H1 (cell line): ENCODE results near the gene ZNF292. TPM values are rescaled to one million over a fixed set of nuclear protein-coding genes. Genes with fewer than 3 reads are reported as not detected.

Source experiments
- CTCF ChIA-PET: fragments of 300-600 bp; sonication (Branson Sonifier 250); formaldehyde crosslinking; loops from one replicate; lab custom pipeline; 2021; ENCODE audit not compliant: partially characterized antibody; lab: Charles Lee
- POLR2A ChIA-PET: fragments of 300-600 bp; sonication (Branson Sonifier 250); formaldehyde crosslinking; loops from one replicate; lab custom pipeline; 2021; ENCODE audit warnings: inconsistent platforms; ENCODE audit not compliant: partially characterized antibody; lab: Charles Lee
- DNase-seq, 2 experiments: peaks; one replicate each; pipeline versions ENCODE4 v3.0.0 to v3.0.0-alpha.2; 2010 to 2022; ENCODE audit warnings: low spot score in 2 of 2, low read depth in 1 of 2, mixed read lengths in 1 of 2
- FAIRE-seq: peaks from 2 replicates; lab custom pipeline; 2011; peaks lifted over from hg19 to GRCh38; lab: Jason Lieb, UNC
- H2AFZ ChIP-seq: 2 replicates; pipeline ENCODE4 v1.8.1; 2012; ENCODE audit warnings: low read length, inconsistent platforms
- H2AK5ac ChIP-seq: 2 replicates; pipeline ENCODE4 v1.6.1; 2013; ENCODE audit warnings: low read depth, low read length
- H2BK120ac ChIP-seq: replicated peaks from 2 replicates; pipeline ENCODE3; 2013; ENCODE audit warnings: low read depth, low read length, inconsistent platforms
- H2BK12ac ChIP-seq: 2 replicates; pipeline ENCODE4 v1.6.1; 2013; ENCODE audit warnings: low read depth, low read length
- H2BK15ac ChIP-seq: 2 replicates; pipeline ENCODE4 v1.6.1; 2013; ENCODE audit warnings: low read length
- H2BK20ac ChIP-seq: 2 replicates; pipeline ENCODE4 v1.6.1; 2013; ENCODE audit warnings: low read length
- H2BK5ac ChIP-seq: 2 replicates; pipeline ENCODE4 v1.6.1; 2013; ENCODE audit warnings: low read depth, low read length
- H3K14ac ChIP-seq: 2 replicates; pipeline ENCODE4 v1.6.1; 2013; ENCODE audit warnings: inconsistent platforms; ENCODE audit not compliant: insufficient read length
- H3K18ac ChIP-seq: 2 replicates; pipeline ENCODE4 v1.6.1; 2013; ENCODE audit warnings: low read length; ENCODE audit errors: extremely low read depth
- H3K23ac ChIP-seq: 2 replicates; pipeline ENCODE4 v1.6.1; 2013; ENCODE audit warnings: inconsistent platforms; ENCODE audit not compliant: insufficient read length
- H3K23me2 ChIP-seq: 2 replicates; pipeline ENCODE4 v1.6.1; 2013; ENCODE audit warnings: low read depth, low read length
- H3K27ac ChIP-seq: 2 replicates; pipeline ENCODE4 v1.6.1; 2011; ENCODE audit warnings: low read depth, low read length, inconsistent platforms
- H3K27me3 ChIP-seq, 4 experiments: replicated peaks in 1 of 4; 1 replicate in 1 of 4; 2 replicates in 3 of 4; pipeline versions ENCODE4 v1.6.1 to v1.8.1; 2011 to 2013; ENCODE audit warnings: low read length in 3 of 4, mild to moderate bottlenecking in 3 of 4, inconsistent platforms in 2 of 4, mixed read lengths in 2 of 4, moderate library complexity in 1 of 4; ENCODE audit not compliant: control insufficient read depth in 3 of 4, insufficient read depth in 3 of 4; ENCODE audit errors: extremely low read depth in 1 of 4
- H3K36me3 ChIP-seq, 4 experiments: 2 replicates each; pipeline versions ENCODE4 v1.6.1 to v1.8.1; 2011 to 2013; ENCODE audit warnings: mild to moderate bottlenecking in 4 of 4, low read length in 3 of 4, moderate library complexity in 2 of 4, control low read depth in 1 of 4, inconsistent platforms in 1 of 4; ENCODE audit not compliant: insufficient read depth in 4 of 4, control insufficient read depth in 2 of 4
- H3K4ac ChIP-seq: replicated peaks from 2 replicates; pipeline ENCODE3; 2013; ENCODE audit warnings: low read length, low read depth, mixed read lengths, inconsistent platforms; ENCODE audit not compliant: insufficient read length
- H3K4me1 ChIP-seq, 4 experiments: replicated peaks in 1 of 4; 1 replicate in 1 of 4; 2 replicates in 3 of 4; pipeline versions ENCODE4 v1.6.1 to v1.8.1; 2011 to 2013; ENCODE audit warnings: low read length in 3 of 4, inconsistent platforms in 2 of 4, mixed read lengths in 1 of 4; ENCODE audit not compliant: insufficient read depth in 4 of 4, control insufficient read depth in 3 of 4
- H3K4me2 ChIP-seq, 2 experiments: 2 replicates each; pipeline versions ENCODE4 v1.6.1 to v1.8.1; 2011 to 2013; ENCODE audit warnings: low read depth in 2 of 2, low read length in 2 of 2, control low read depth in 1 of 2, inconsistent platforms in 1 of 2, mild to moderate bottlenecking in 1 of 2; ENCODE audit not compliant: insufficient read depth in 1 of 2
- H3K4me3 ChIP-seq, 4 experiments: fragments of 200-600, 300-600 bp in 1 of 4; sonication (generic), shearing (Covaris generic), sonication (Bioruptor Twin) in 1 of 4; 2 replicates each; pipeline versions ENCODE4 v1.5.1 to v1.8.1; 2011 to 2016; ENCODE audit warnings: low read length in 4 of 4, low read depth in 3 of 4, control low read depth in 2 of 4, inconsistent platforms in 2 of 4, mild to moderate bottlenecking in 2 of 4, mixed read lengths in 1 of 4, moderate library complexity in 1 of 4; ENCODE audit not compliant: insufficient read depth in 2 of 4; ENCODE audit errors: extremely low read depth in 1 of 4
- H3K56ac ChIP-seq: replicated peaks from 2 replicates; pipeline ENCODE3; 2013; ENCODE audit warnings: low read depth, mild to moderate bottlenecking, mixed read lengths, low read length, inconsistent platforms; ENCODE audit not compliant: insufficient read length
- H3K79me1 ChIP-seq: 2 replicates; pipeline ENCODE4 v1.6.1; 2013; ENCODE audit warnings: low read depth, low read length, control low read depth
- H3K79me2 ChIP-seq, 2 experiments: 2 replicates each; pipeline versions ENCODE4 v1.6.1 to v1.8.1; 2012 to 2013; ENCODE audit warnings: low read length in 2 of 2, mild to moderate bottlenecking in 2 of 2, inconsistent platforms in 1 of 2; ENCODE audit not compliant: insufficient read depth in 2 of 2, control insufficient read depth in 1 of 2
- H3K9ac ChIP-seq, 4 experiments: replicated peaks in 1 of 4; 1 replicate in 1 of 4; 2 replicates in 3 of 4; pipeline versions ENCODE4 v1.6.1 to v1.8.1; 2011 to 2013; ENCODE audit warnings: low read depth in 3 of 4, low read length in 3 of 4, control low read depth in 2 of 4, mild to moderate bottlenecking in 2 of 4, moderate library complexity in 2 of 4, inconsistent platforms in 1 of 4; ENCODE audit errors: extremely low read depth in 1 of 4
- H3K9me3 ChIP-seq, 2 experiments: 2 replicates each; pipeline versions ENCODE4 v1.6.1 to v1.8.1; 2012 to 2013; ENCODE audit warnings: mild to moderate bottlenecking in 2 of 2, moderate library complexity in 2 of 2, control low read depth in 1 of 2, inconsistent platforms in 1 of 2, low read depth in 1 of 2, low read length in 1 of 2, mixed read lengths in 1 of 2; ENCODE audit not compliant: insufficient read depth in 2 of 2
- H4K20me1 ChIP-seq, 2 experiments: replicated peaks in 1 of 2; 2 replicates each; pipeline versions ENCODE3 to v1.8.1; 2011 to 2013; ENCODE audit warnings: inconsistent platforms in 2 of 2, low read length in 2 of 2, mild to moderate bottlenecking in 1 of 2; ENCODE audit not compliant: insufficient read depth in 2 of 2, control insufficient read depth in 1 of 2
- H4K5ac ChIP-seq: 2 replicates; pipeline ENCODE4 v1.6.1; 2013; ENCODE audit warnings: low read length, low read depth, mixed read lengths, inconsistent platforms; ENCODE audit not compliant: insufficient read length
- H4K8ac ChIP-seq: 2 replicates; pipeline ENCODE4 v1.8.0; 2013; ENCODE audit warnings: mild to moderate bottlenecking, moderate library complexity, low read length, inconsistent platforms; ENCODE audit not compliant: insufficient read depth; ENCODE audit errors: extremely low read depth
- H4K91ac ChIP-seq: replicated peaks from 2 replicates; pipeline ENCODE3; 2013; ENCODE audit warnings: low read length, mixed read lengths, inconsistent platforms; ENCODE audit not compliant: insufficient read length
- CBX8 ChIP-seq: fragments of 300-800, 300-1000 bp; sonication (generic); IDR thresholded peaks from 2 replicates; pipeline ENCODE4 v1.7.1; 2016; ENCODE audit warnings: low read depth, low read length, borderline replicate concordance
- CTBP2 ChIP-seq: IDR thresholded peaks from 2 replicates; pipeline ENCODE4 v1.7.0; 2011; ENCODE audit warnings: borderline replicate concordance, mild to moderate bottlenecking, moderate library complexity, mixed read lengths, low read length; ENCODE audit not compliant: insufficient read depth, insufficient read length
- KDM1A ChIP-seq: fragments of 200-600, 300-600 bp; sonication (generic); IDR thresholded peaks from 2 replicates; pipeline ENCODE4 v1.7.1; 2016; ENCODE audit warnings: mild to moderate bottlenecking, low read length, borderline replicate concordance
- KDM4A ChIP-seq: IDR thresholded peaks from one replicate; pipeline ENCODE4 v1.7.1; 2012; ENCODE audit warnings: low read depth, mild to moderate bottlenecking, moderate library complexity, low read length, inconsistent platforms; ENCODE audit not compliant: severe bottlenecking
- MAFK ChIP-seq: IDR thresholded peaks from 2 replicates; pipeline ENCODE4 v1.6.1; 2012; ENCODE audit warnings: low read depth, mild to moderate bottlenecking, improper control_type of control experiment, low read length
- RBBP5 ChIP-seq: IDR thresholded peaks from 2 replicates; pipeline ENCODE4 v1.7.1; 2012; ENCODE audit warnings: low read depth, mild to moderate bottlenecking, inconsistent platforms, low read length, moderate library complexity, borderline replicate concordance
- TAF1 ChIP-seq: IDR thresholded peaks from 2 replicates; pipeline ENCODE4 v1.6.1; 2011; ENCODE audit warnings: mild to moderate bottlenecking, low read depth, low read length
- TEAD4 ChIP-seq: IDR thresholded peaks from 2 replicates; pipeline ENCODE4 v1.6.1; 2012; ENCODE audit warnings: low read depth, low read length, inconsistent platforms, mixed read lengths
- WGBS, 2 experiments: shearing (Covaris generic) in 1 of 2; methylation state at CpG; one replicate each; pipeline versions ENCODE4 v1.1.6 to v1.1.7; 2013 to 2015; ENCODE audit warnings: low lambda C conversion rate in 2 of 2, mixed read lengths in 2 of 2, inconsistent platforms in 1 of 2, low coverage in 1 of 2, missing lambda C conversion rate in 1 of 2; ENCODE audit not compliant: insufficient replicate concordance in 2 of 2, insufficient coverage in 1 of 2, insufficient read length in 1 of 2; ENCODE audit errors: extremely low coverage in 1 of 2, missing lambda C conversion rate in 1 of 2; 5-methylcytosine and 5-hydroxymethylcytosine counted together
- polyA plus RNA-seq, 7 experiments: library from polyadenylated mRNA; depleted of rRNA in 3 of 7; stranded (reverse) in 5 of 7; unstranded in 2 of 7; fragments of >200 nt in 5 of 7; fragments of 200-250 nt in 2 of 7; gene quantifications; 1 replicate in 5 of 7; 2 replicates in 1 of 7; 4 replicates in 1 of 7; pipeline versions ENCODE4 v1.2.1 to v1.2.3, GENCODE V29; 2011 to 2013; ENCODE audit warnings: missing spikeins in 2 of 7, mixed read lengths in 2 of 7
- total RNA-seq: library from RNA; stranded (reverse); fragmentation: NEBNext Ultra II Directional; extraction: Animal tissue kit (Norgen Biotek cat#: 25700); gene quantifications from 2 replicates; pipeline ENCODE4 v1.2.1, GENCODE V29; 2021
- TF ChIP-seq, protein P1 (sequence below): IDR thresholded peaks from 2 replicates; pipeline ENCODE4 v1.6.1; 2011; ENCODE audit warnings: low read depth, mild to moderate bottlenecking, low read length; ENCODE audit not compliant: insufficient read depth
- TF ChIP-seq, protein P2 (sequence below), 3 experiments: IDR thresholded peaks; 1 replicate in 2 of 3; 2 replicates in 1 of 3; pipeline versions ENCODE4 v1.5.1 to v1.6.1; 2011; ENCODE audit warnings: low read length in 3 of 3, mild to moderate bottlenecking in 3 of 3, inconsistent platforms in 2 of 3, low read depth in 1 of 3, moderate library complexity in 1 of 3; ENCODE audit not compliant: insufficient read depth in 1 of 3; ENCODE audit errors: control extremely low read depth in 1 of 3

The ZNF292 gene
- total and polyA plus RNA-seq, 2 of the 8 experiments (the other 6 are each of a cell fraction or from before 2014, with no cell fraction given), result 6.8 to 44.2 TPM

DNA sequence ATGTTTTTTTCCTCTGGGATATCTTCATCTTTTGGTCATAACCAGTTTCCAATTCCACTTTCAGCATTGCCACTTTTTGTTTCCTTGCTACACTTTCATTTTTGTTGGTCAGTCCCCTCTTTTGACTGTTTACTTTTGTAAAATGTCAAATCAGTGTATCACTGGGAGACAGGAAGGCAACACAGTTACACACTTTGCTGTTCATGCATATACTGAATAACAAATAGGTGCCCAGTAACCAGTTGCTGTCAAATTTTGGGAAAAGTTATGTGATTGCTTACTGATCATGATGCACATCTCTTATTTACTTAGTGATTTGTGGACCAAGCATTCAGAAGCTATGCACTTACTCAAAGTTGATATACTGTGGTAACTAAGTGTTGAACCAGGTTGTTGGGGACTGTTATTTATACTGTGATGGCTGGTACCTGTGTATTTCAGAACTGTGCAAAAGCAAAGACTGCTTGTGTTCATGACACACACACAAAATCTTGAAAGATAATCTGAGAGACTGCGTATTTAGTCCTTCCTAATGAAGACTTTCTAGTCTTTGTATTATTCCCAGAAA lies 41.0 kb downstream of the ZNF292 start:
- H3K4me3 ChIP-seq, result no peak overlapping the region
- no peak overlapping the region for H3K23ac ChIP-seq
- no peak overlapping the region for H2BK5ac ChIP-seq
- H3K27me3 ChIP-seq, result no peaks in the 10 kb centered on the region
- no peak overlapping the region for H2AK5ac ChIP-seq
- no peak overlapping the region for H2BK20ac ChIP-seq
- FAIRE-seq (no peak), DNase-seq (no peak)
- 0 out of 2 replicates have a peak, but pooled peaks cover 2% of the 10 kb centered on the region for H3K79me1 ChIP-seq
- no peak overlapping the region for H3K4me2 ChIP-seq
- no peak overlapping the region for H3K9ac ChIP-seq
- H3K18ac ChIP-seq, result no peak overlapping the region
- H4K20me1 ChIP-seq, result peaks cover 0 to 3% of the 10 kb centered on the region in 2 experiments
- H3K36me3 ChIP-seq, result peaks cover 0 to 2% (median 0%) of the 10 kb centered on the region in 4 experiments; a peak in 1 of 8 replicates
- H2BK120ac ChIP-seq, result no peak overlapping the region
- peaks cover 0 to 3% (median 0%) of the 10 kb centered on the region in 4 experiments; a peak in 1 of 7 replicates for H3K4me1 ChIP-seq
- H3K4ac ChIP-seq, result no peak overlapping the region
- no peak overlapping the region for H2BK15ac ChIP-seq
- no peak overlapping the region for H3K14ac ChIP-seq
- H3K27ac ChIP-seq, result no peak overlapping the region
- peaks cover 16 to 98% of the 10 kb centered on the region in 2 experiments for H3K79me2 ChIP-seq
- 82% methylated on average over 1 of the region's 1 CpG; no CpG with 5 or more reads in 1 of the 2 experiments for WGBS, 2 experiments
- H2BK12ac ChIP-seq, result no peak overlapping the region
- no peak overlapping the region for H2AFZ ChIP-seq
- no peak overlapping the region for H4K5ac ChIP-seq
- no peak overlapping the region for H4K91ac ChIP-seq
- ChIA-PET POLR2A (no interaction called here), CTCF (no interaction called here)
- no peaks in the 10 kb centered on the region for H3K9me3 ChIP-seq
- no peaks in the 10 kb centered on the region for H3K23me2 ChIP-seq
- H4K8ac ChIP-seq, result no peak overlapping the region
- no peak overlapping the region for H3K56ac ChIP-seq
- TF ChIP-seq, protein P1, sequence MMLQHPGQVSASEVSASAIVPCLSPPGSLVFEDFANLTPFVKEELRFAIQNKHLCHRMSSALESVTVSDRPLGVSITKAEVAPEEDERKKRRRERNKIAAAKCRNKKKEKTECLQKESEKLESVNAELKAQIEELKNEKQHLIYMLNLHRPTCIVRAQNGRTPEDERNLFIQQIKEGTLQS, result no peak
- no peak for TF ChIP-seq CBX8
- no peak for TF ChIP-seq MAFK
- TF ChIP-seq CTBP2, result no peak
- TF ChIP-seq KDM1A, result no peak
- no peak for TF ChIP-seq TEAD4
- TF ChIP-seq KDM4A, result no peak
- TF ChIP-seq, protein P2, sequence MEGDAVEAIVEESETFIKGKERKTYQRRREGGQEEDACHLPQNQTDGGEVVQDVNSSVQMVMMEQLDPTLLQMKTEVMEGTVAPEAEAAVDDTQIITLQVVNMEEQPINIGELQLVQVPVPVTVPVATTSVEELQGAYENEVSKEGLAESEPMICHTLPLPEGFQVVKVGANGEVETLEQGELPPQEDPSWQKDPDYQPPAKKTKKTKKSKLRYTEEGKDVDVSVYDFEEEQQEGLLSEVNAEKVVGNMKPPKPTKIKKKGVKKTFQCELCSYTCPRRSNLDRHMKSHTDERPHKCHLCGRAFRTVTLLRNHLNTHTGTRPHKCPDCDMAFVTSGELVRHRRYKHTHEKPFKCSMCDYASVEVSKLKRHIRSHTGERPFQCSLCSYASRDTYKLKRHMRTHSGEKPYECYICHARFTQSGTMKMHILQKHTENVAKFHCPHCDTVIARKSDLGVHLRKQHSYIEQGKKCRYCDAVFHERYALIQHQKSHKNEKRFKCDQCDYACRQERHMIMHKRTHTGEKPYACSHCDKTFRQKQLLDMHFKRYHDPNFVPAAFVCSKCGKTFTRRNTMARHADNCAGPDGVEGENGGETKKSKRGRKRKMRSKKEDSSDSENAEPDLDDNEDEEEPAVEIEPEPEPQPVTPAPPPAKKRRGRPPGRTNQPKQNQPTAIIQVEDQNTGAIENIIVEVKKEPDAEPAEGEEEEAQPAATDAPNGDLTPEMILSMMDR (IDR thresholded peaks at IDR 0.05; ENCODE audit: control extremely low read depth in 1 of 3, insufficient read depth in 1 of 3, low read depth in 1 of 3, low read length in 3 of 3), result no peak
- TF ChIP-seq RBBP5, result no peak
- TF ChIP-seq TAF1, result no peak
